HG03139 (cell line): Measurements from ENCODE around the gene ABCA10.

Experiments used
- ATAC-seq: cut with Tn5 transposase; IDR thresholded peaks from one replicate; pipeline ENCODE4 v1.9.1; 2021; ENCODE audit not compliant: unreplicated experiment

Gene ABCA10

GRCh38 chr17:69105907-69106730 lies 122.5 kb downstream of the ABCA10 start:
- no peak for ATAC-seq

- ATAC-seq = no peak
Measured at GRCh38 chr17:69103557-69104233, 124.9 kb downstream of the ABCA10 start.

GRCh38 chr17:69098625-69099024 lies 130.0 kb downstream of the ABCA10 start:
- no peak for ATAC-seq
